ENCODE data around the gene WWTR1.

Gene WWTR1

DNA sequence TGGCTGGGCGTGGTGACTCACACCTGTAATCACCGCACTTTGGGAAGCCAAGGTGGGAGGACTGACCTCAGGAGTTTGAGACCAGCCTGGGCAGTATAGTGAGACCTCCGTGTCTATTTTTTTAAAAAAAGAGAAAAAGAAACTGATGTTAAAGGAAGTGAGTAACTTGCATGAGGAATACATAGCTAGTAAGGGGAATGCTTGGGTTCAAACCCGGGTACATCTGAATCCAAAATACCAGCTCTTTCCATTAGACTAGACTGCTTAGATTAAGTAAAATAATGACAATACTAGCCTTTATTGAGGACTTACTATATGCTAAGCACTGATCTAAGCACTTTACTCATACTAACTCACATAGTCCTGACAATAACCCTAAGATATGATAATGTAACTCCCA lies 160.9 kb downstream of the WWTR1 start:
- DNase-seq (ENCODE audit: low read depth in 2 of 2): no peak

DNA sequence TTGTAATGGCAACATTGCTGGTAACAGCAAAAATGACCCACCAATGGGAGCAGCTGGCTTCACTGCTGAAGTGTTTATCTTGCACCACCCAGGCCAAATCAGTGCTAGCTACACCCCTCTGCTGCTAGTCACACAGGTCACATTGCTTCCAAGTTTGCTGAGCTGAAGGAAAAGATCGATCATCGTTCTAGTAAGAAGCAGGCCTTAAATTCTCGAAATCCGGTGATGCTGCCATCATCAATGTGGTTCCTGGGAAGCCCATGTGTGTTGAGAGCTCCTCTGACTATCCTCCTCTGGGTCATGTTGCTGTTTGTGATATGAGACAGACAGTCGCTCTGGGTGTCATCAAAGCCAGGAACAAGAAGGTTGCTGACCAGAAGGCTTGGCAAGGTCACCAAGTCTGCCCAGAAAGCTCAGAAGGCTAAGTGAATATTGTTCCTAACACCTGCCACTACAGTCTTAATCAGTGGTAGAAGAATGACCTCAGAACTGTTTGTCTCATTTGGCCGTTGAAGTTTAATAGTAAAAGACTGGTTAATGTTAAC lies 162.2 kb downstream of the WWTR1 start:
- no peak for DNase-seq (ENCODE audit: low read depth in 2 of 2)

DNA sequence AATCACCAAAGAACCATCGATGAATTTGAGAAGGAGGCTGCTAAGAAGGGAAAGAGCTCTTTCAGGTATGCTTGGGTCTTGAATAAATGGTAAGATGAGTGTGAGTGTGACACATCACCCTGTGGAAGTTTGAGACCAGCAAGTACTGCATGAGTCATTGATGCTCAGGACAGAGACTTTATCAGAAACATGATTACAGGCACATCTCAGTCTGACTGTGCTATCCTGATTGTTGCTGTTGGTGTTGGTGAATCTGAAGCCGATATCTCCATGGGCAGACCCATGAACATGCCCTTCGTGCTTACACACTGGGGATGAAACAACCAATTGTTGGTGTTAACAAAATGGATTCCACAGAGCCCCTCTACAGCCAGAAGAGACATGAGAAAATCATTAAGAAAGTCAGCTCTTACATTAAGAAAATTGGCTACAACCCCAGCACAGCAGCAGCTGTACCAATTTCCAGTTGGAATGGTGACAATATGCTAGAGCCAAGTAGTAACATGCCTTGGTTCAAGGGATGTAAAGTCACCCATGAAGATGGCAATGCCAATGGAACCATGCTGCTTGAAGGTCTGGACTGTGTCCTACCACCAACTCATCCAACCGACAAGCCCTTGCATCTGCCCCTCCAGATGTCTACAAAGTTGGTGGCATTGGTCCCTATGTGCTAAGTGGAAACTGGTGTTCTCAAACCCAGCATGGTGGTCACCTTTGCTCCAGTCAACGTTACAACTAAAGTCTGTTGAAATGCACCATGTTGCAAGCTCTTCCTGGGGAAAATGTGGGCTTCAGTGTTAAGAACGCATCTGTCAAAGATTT lies 162.9 kb downstream of the WWTR1 start:
- DNase-seq (ENCODE audit: low read depth in 2 of 2): no peak

DNA sequence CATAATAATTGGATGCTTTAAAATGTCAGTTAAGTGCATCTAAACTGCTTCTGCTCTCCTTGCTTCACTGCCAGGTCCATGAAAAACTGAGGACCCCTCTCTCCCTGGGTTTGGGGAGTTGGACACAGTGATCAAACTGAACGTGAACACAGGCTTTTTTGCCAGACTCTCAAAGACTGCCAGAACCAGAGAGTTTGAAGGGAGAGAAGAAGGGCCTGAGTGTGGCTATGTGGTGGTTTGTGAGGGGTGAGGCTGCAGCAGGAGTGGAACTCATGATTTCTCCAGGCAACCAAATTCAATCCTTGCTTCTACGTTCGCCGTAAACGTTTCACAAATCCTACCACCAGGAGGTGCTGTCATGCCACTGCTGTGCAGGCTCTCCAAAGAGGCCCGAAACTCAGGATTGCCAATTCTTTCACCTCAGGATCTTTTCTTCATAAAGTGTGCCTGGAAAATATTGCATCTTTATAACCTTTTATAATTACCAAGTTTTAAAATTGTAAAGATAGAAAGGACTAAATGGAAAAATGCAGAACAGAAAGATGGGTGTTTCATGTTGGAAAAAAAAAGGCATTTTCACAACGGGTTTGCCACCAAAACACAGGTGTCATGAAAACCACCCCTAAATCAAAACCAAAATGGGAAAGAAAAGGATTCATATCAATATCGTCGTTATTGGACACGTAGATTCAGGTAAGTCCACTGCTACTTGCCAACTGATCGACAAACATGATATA lies 163.6 kb downstream of the WWTR1 start:
- DNase-seq (ENCODE audit: low read depth in 2 of 2): peak in 1 of 2 donors; percentile 25

GRCh38 chr3:149493315-149494021 lies 164.4 kb downstream of the WWTR1 start:
- no peak for DNase-seq (ENCODE audit: low read depth in 2 of 2)

DNA sequence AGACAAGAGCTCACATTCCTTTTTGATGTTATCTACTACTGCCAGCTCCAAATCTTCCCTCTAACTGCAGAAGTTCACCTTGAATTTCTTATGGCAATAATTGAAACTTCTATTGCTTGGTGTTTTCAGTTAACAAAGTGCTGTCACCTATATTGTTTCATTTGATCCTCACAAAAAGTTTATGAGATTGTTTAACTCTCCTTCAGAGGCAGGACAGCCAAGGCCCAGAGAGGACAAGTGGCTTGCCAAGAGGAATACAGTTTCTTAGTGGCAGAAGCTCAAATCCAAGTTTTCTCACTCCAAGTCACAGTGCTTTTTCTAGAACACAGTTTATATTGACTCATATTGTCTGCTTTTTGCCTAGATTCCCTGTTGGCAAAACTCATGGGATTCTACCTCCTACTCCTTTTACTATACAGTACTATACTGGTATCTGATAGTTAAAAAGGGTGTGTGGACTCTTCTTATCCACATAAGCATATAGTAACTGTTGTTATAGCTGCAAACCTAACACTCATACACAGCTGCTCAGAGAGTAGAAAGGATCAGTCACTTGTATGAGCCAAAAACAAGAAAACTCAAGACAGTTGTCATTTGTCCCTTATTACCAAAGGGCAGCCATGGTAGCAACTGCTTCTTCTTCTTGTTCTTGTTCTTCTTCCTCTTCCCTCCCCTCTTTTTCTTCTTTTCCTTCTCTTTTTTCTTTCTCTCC lies 167.4 kb downstream of the WWTR1 start:
- no peak for DNase-seq (ENCODE audit: low read depth in 2 of 2)

- no peak for DNase-seq (ENCODE audit: low read depth in 2 of 2)
Measured at GRCh38 chr3:149489060-149489690, 168.7 kb downstream of the WWTR1 start.

DNA sequence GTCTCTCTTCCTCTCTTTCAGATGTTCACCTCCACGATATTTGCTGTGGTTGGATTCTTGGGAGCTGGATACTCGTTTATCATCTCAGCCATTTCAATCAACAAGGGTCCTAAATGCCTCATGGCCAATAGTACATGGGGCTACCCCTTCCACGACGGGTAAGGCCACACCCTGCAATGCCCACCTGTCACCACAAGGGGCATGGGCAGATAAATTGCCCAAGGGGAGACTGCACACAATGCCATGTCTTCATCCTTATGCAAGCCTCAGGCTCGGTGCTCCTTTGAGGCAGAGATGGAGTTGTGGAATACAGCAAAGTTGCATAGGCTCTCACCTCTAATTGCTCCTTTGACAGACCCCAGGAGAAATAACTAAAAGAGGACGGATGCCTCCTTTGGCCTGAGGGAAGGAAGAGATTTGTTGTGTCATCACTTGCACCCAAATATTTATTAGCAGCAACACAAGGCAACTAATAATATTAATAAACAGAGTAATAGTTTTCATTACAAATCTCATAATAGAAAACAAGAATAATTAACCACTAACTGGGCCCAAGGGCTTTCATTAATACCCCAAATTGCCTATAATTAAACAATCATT lies 170.1 kb downstream of the WWTR1 start:
- peak in 1 of 2 donors; percentile 35 for DNase-seq (ENCODE audit: low read depth in 2 of 2)

DNA sequence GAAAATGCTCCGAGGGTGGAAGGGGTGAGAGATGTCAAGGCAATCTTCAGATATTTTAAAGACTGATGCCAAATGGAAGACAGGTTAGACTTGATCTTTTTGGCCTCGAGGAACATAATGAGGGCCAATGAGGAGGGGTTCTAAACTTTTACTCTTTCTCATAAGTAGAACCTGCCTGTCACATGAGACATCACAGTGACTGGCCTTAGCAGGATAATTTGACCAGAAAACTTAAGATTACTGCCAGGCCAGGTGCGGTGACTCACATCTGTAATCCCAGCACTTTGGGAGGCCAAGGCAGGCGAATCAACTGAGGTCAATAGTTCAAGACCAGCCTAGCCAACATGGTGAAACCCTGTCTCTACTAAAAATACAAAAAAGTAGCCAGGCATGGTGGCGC lies 171.1 kb downstream of the WWTR1 start:
- DNase-seq (ENCODE audit: low read depth in 2 of 2): no peak

DNA sequence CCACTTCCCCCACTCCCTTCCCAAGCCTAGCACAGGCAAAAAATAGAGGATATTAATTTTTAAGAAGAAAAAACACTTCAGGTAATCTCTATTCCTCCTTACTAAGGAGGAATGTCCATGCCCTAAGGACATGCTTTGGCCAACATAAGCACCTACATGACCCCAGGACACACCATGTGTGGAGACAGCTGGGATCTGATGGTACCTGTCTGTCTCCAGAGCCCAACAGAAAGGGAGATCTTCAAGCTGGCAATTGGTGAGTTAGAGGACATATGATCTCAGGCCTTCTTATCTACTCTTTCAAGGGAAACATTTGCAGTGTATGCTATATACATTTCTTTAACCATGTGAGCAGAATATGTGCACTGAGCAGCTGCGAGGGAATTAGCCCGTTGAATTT lies 176.3 kb downstream of the WWTR1 start:
- DNase-seq (ENCODE audit: low read depth in 2 of 2): no peak

DNA sequence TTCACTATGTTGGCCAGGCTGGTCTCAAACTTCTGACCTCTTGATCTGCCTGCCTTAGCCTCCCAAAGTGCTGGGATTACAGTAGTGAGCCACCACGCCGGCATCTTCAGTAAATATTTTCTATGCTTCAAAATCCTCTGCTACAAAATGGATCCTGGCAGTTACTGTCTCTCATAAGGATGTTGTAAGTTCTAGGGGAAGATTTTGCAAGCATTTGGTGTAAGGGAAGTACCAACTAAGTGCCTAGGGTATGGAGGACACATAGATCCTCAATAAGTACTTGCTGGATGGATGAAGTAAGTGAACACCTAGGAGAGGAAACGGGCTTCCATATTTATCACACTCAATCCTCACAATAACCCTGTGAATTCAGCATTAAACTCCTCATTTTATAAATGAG lies 176.8 kb downstream of the WWTR1 start:
- DNase-seq (ENCODE audit: low read depth in 2 of 2): no peak

GRCh38 chr3:149480326-149481017 lies 177.4 kb downstream of the WWTR1 start:
- DNase-seq (ENCODE audit: low read depth in 2 of 2): peak; percentile 22 to 28

GRCh38 chr3:149479621-149480325 lies 178.1 kb downstream of the WWTR1 start:
- no peak for DNase-seq (ENCODE audit: low read depth in 2 of 2)

DNA sequence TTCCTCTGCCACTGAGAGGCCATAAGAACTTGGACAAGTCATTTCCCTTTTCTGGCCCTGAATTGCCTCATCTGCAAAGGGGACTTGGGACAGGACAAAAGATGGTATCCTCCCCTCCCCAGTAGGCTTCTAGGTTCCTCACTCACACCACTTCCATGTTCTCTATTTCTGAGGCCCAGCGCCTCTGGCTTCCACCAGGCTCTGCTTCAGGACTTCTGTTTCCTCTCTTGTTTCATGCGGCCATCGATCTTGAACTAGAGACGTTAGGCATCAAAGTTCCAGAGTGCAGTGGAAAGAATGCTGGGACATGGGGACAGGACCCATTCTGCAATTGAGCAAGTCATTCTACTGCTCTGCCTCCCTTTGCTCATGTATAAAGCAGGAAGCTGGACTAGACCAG lies 181.6 kb downstream of the WWTR1 start:
- no peak for DNase-seq (ENCODE audit: low read depth in 2 of 2)

DNA sequence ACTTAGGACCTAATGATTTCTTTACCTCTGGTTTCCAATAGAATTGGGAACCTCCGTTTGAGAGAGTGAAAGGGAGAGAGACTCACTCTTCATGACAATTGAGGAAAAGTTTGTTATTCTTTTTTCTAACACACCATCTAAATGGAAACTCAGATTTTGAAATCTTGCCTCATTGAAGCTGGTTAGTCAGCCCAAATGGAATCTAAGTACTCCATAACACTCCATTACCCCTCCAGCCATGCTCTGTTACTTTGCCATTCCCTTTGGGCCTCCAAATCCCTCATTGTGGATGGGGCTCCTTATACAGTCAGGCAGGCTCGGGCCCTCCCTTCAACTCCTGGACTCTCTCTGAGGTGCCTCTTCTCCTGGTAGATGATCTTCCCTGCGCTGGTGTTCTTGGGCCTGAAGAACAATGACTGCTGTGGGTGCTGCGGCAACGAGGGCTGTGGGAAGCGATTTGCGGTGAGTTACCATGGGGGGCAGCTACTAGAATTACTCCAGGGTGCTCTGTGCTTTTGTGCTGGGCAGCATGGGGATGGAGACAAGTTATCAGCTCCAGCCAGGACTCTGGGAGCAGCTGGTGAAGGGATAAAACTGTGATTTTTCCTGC lies 182.3 kb downstream of the WWTR1 start:
- no peak for DNase-seq (ENCODE audit: low read depth in 2 of 2)

DNA sequence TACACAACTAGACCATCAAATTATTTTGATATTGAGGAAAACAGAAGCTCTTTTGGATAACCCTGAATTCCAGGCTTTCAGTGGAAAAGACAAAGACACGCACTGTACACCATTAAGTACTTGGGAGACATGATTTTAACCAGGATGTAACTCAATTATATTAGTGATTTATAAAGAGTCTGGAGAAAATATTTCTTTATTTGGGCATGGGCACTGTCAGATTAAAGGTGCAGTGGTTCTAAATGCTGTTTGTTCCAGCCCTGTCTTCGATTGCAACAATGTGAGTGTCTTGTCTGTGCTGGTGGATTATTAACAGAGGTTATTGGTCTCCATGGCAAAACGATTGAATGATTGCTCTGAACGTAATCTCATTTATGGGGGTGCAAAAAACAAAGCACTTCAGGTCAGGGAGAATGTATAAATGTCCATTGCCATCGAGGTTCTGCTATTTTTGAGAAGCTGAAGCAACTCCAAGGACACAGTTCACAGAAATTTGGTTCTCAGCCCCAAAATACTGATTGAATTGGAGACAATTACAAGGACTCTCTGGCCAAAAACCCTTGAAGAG lies 183.5 kb downstream of the WWTR1 start, which contains the start of gene TM4SF4:
TSS of gene TM4SF4 (plus strand) at position 448 of the 568 bp plus-strand sequence. CDS start 181 bp downstream, outside the sequence.
- no peak for DNase-seq (ENCODE audit: low read depth in 2 of 2)

DNA sequence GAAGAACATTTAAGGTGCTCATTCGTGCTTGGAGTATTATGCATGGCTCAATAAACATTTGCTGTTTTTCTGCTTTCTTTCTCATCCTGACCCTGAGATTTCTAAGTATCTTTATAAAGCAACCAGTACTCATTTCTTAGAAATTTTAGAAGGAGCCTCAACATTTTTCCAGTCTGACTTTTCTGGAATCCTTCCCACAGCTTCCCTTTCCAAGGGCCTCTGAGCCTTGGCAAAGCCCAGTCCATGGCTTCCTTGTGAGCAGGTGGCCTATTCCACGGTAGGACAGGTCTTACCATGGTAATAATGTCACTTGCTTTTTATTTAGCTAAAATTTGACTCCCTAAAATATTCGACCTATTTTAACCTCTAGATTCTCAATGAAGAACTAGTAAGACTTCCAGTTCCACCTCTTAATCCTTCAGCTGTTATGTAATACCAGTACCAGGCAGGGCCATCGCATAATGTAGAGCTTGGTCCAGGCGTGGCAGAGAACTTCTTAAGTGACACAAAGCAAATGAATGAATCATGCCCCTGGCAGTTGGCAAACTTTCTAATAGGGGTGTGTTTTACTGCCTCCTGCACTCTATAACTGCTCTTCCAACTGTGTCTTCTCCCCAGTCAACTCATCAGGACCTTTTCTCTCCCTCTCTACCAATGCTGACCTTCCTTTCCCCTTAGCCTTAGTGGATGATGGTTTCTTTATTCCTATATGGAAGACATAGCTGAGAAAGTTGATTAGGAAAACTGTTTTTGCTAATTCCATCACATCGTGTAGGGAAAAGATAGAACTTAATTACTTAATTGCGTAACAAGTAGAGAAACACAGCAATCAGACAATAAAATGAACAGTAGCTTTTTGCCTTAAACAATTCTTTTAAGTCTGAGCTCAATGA lies 184.2 kb downstream of the WWTR1 start:
- no peak for DNase-seq (ENCODE audit: low read depth in 2 of 2)
